ENCODE results near the gene FBXO8.
A peak's percentile ranks its signal among the peaks of the same experiment; 100 is the strongest.
"Not testable (repeated sequence)": the region's sequence is repeated elsewhere in the genome, so short reads cannot be mapped to it uniquely, and the experiment has no call there.

The FBXO8 gene

DNA sequence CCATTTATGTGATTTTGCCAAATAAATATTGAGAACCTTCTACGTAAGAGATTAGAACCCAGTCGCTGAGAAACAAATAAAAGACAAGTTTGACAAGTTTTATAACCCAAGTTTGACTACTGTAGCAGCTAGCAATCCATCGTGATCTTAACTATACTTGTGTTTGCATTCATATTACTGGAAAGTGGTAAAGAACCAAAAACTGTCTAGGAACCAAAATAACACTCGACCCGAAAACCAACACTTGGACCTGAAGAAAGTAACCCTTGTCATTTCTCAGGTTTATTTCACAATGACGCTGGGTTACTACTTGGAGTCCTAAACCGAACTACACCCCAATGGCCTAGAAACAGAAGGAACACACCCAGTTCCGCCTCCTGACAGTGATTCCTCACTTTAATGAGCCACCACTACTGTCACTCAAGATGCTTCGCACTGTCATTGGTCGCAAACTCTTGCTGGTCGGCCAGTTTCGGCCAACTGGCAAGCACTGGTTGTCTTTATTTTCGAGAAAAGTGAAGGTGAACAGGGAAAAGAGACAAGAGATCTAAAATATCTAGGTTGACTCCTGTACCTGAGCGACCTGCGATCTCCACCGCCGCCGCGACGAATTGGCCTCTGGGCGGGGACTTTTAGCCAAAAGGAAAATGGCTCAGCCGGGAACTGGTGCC is 496 bp downstream of the FBXO8 start:
- DNase-seq (ENCODE audit: low spot score): peak; percentile 90

DNA sequence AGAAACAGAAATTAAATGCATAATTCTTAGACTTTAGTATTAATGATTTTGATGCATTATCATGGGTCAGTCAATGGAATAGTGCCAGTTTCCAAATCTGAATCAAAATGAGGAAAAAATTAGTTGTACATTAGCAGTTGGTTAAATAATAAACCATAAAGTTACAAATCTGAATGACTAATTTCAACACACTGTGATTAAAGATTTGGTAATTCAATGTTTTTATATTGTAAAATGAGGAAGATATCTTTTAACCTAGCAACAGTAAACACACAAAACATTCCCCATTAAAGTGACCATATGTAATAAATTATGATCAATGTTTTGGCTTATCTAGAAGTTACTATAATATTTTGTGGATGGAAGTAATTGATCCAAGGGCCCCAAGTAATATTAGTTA is 1.6 kb downstream of the FBXO8 start:
- no peak for DNase-seq (ENCODE audit: low spot score)

DNA sequence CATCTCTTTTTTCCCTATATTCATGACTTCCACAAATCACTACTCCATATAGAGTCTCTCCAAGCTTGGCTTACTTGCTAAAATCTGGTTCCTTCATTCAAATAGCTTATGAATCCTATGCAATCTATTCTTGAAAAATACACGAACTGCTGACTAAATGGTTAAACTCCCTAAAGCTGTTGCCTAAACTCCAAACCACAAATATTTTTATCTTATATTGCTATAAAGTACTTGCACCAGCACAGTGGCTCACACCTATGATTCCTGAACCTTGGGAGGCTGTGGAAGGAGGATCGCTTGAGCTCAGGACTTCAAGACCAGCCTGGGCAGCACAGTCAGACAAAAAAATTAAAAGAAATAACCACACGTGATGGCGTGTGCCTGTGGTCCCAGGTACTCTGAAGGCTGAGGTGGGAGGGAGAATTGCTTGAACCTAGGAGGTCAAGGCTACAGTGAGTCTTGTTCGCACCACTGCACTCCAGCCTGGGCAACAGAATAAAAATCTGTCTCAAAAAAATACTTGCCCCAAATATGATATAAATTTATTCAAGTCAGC is 2.2 kb downstream of the FBXO8 start:
- no peak for DNase-seq (ENCODE audit: low spot score)

DNA sequence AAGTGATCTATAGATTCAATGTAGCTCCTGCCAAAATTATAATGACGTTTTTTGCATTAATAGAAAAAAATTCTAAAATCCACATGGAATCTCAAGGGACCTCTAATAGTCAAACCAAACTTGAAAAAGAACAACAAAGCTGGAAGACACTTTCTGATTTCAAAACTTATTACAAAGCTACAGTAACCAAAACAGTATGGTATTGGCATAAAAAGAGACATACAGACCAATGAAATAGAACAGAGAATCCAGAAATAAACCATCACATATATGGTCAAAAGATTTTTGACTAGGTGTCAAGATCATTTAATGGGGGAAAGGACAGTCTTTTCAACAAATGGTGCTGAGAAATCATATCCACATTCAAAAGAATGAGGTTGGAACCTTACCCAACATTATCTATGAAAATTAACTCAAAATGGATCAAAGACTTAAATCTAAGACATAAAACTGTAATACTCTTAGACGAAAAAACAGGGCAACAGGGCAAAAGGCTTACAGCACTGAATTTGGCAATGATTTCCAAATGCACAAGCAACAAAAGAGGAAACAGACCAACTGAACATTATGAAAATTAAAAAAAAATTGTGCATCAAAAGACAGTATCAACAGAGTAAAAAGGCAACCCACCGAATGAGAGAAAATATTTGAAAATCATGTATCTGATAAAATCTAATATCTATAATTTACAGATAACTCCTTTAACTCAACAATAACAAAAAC is 3.9 kb downstream of the FBXO8 start:
- no peak for DNase-seq (ENCODE audit: low spot score)

DNA sequence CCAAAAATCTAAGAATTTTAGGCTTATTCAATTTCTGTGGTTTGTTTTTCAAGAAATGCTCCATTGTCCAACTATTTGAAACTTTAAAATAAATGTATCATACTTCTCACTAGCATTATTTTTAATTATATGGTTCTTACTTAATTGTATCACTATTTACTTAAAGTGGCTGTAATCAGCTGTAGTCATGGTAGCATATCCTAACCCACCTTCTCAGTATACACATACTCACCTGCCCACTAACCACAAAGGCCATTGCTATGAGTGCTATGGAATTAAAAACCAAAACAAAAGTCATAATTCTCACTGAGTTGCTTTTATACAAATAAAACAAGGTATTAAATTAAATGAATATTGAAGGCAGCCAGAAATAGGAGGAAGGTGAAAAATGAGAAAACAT is 5.0 kb downstream of the FBXO8 start:
- DNase-seq (ENCODE audit: low spot score): no peak

DNA sequence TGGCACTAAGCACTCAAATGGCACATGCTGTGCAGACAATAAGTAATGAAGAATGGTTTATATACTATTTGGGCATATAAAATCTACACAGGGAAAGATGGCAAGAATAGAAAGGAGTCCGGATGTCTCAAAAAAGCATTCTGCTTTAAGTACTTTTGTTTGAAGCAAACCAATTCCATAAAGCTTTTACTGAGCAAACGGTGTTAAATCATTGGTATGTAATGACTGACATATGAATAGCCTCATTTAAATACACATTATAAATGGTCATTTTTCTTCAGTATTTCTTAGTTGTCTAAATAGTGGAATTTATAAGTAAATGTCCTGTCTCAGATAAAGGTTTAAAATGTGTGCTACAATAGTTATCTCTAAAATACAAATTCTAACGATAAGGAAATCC is 6.0 kb downstream of the FBXO8 start:
- no peak for DNase-seq (ENCODE audit: low spot score)

DNA sequence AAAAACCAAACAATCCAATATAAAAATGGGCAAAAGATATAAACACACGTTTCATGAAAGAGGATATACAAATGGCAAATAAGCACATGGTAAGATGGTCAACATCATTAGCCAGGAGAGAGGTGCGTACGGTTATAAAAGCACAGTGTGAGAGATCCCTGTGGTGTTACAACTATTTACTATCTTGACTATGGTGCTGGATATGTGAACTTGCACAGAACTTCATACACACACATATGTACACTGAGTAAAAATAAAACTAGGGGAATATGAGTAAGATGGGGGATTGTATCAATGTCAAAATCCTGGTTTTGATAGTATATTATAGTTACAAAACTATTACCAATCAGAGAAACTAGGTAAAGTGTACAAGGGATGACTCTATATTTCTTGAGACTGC is 8.4 kb downstream of the FBXO8 start:
- no peak for DNase-seq (ENCODE audit: low spot score)

DNA sequence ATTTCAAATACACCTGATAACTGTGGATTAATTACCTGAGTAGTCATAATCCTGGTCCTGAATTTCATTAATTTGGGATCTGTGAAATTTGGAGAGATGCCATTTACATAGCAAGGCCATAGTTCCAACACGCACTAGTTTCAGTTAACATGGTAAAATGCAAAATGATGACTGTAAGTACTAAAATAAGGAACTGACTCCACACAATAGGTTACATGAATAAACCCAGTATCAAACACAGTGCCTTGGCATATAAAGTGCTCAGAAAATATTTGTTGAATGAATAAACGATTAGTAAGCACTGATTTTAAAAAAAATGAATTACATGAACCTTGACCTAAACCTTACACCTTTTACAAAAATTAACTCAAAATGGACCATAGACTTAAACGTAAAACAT is 9.0 kb downstream of the FBXO8 start:
- DNase-seq (ENCODE audit: low spot score): no peak

DNA sequence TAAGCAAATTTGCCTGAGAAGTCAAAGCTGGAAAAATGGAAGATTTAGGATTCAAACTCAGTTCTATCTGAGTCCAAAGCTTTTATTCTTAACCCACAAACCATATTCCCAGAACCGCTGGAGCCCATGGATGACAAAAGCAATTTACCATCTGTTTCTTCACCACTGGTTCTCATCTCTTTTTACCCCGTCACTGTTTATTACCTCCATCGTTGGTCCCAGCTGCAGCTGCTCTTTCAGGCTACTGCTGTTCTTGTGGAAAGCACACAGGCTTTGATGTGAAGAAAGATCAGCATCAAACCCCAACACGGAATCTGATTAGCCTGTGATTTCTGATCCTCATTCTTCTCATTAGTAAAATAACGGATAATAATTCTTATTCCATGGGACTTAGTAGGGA is 9.5 kb downstream of the FBXO8 start:
- no peak for DNase-seq (ENCODE audit: low spot score)

DNA sequence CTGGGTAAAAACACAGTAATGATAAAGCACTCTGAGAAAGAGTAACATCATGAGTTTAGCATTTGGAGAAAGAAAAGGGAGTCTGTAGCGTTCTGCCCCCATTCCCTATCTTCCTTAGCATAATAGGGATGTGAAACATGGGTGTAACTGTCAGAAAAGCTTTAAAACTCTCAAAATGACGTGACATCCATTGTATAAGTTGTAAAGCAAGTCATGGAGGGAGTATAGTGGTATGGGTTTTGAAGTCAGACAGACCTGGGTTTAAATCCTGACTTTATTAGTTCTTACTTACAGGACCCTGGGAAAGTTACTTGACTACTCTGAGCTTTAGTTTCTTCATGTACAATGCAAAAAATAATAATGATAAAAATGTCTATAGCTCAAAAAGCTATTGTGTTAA is 17.1 kb downstream of the FBXO8 start:
- DNase-seq (ENCODE audit: low spot score): no peak

DNA sequence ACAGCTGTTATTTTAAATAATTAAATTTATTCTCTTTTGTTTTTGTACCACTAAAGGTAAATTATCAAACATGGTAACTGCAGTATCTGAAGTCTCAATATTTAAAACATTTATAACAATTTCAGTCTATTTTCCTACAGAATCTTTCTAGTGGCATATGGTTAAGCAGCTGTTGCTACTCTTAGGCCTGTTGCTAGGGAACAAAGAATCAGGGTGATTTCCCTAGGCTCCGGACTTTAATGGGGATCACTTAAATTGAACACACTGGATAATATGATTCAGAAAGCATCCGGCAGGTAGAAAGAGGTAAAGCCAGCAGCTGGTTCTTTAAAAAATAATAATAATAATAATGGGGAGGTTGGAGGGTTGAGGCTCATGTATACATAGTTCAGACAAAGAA is 17.6 kb downstream of the FBXO8 start:
- DNase-seq (ENCODE audit: low spot score): no peak

DNA sequence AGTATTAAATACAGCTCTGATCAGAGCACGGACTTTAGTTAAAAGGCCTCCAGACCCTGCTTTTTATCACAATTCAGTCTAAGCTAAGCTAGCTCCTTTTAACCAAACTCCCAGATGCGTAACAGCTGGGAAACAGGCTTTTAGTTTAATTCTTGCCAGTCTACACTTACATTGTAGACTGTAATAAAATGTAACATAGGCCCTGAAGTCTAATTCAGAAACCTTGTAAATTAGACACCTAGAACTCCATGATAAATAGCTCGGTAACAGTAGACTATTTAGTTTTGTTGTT is 20.1 kb downstream of the FBXO8 start:
- DNase-seq (ENCODE audit: low spot score): no peak

DNA sequence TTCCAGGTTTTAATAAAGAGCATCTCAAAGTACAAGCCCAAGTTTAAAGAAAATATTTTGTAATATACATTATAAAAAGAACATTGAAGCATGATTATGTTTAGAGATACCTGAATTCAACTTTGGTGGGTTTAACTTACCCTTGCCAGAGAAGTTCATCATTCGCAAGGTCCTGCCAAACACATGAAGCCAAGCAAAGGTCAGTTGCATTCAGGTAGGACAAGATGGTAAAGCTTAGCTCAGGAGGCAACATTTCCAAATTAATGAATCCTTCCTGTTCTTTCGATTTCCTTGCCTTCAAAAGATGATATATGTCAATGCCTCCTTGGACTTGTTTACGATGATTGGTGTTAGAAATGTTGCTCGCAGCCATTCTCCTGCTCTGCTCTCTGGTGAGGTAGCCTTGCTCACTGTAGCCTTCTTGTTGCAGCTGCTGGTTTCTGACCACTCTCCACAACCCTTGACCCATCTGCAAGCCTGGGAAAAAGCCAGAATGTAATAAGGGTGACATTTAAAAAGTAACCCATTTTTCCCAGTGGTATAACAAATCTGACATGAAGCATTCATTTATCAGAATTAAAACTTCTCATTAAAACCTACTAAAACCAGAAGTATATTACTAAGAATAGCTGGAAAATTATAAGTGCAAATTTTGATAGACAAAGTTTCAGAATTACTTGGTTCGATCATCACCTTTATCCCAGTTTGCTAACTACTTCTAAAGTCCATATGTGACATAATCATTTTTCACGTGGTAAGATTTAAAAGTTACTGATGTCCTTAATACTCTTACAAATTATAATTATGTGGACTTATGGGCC is 20.6 kb downstream of the FBXO8 start:
- no peak for DNase-seq (ENCODE audit: low spot score)

DNA sequence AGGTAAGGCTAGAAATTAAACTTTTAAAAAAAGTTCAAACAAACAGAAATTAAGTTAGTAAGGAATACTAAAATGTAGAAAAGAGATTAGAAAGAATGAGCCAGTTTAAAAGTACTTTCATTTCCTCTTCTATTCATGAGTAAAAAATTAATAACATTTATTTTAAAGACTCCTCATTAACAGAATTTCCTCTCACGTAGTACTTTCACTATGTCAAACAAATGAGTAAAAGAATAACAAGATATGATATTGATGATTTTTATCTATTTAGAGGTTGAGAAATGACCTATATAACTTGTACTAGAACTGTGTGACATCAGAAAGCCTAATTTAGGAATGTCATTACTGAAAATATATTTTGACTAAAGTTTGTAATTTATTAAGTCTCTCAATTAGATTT is 22.0 kb downstream of the FBXO8 start:
- not testable (repeated sequence) for DNase-seq (ENCODE audit: low spot score)

DNA sequence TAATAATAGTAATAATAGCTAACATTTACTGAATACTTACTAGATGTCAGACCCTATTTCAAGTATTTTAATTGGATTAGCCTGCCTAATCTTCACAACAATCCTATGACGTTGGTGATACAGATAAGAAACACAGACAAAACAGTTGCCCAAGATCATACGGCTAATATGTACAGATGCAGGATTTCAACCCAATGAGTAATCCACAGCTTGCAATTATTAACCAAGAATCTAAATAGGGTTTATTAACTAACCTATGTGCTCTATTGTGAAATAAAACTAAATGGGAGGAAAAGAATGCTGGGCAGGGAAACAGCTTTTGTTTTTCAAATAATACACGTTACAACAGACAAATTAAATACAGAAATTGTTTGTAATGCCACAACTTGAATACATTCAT is 23.4 kb downstream of the FBXO8 start:
- DNase-seq (ENCODE audit: low spot score): no peak

DNA sequence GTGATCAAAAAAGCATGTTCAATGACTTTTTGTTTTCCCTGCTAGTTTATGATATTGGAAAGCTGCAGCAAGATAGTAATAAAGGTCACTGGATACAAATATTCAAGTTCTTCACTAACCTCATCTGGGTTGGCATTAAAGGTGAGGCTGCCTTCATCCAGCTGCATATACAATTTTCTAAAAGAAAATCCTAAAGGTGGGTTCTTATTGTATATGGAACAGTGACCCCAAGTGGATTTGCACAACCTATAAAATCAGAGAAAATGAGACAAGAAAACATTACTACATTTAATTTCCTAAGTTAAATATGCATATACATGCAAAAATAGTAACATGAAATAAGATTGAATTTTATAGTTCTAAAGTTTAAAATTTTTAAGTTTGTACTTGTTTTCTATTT is 23.9 kb downstream of the FBXO8 start:
- DNase-seq (ENCODE audit: low spot score): no peak

DNA sequence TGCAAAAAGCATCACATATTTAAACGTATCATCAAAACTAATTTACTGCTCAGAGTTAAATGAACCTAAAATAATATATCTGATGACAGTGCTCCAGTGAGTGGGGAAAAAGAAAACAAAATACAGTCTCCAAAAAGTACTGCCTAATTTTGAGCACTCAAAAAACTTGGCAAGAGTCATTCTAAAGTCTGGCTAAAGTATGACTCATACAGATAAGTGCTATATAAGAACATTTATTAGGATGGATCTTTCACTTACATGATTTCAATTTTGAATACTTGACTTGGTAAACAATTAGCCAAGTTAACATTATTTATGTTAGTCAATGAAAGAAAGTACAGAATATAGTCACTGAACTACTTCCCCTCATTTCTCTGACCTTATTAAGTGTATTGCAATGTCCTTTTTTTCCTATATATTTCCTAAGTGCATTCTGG is 27.2 kb downstream of the FBXO8 start:
- DNase-seq (ENCODE audit: low spot score): no peak

DNA sequence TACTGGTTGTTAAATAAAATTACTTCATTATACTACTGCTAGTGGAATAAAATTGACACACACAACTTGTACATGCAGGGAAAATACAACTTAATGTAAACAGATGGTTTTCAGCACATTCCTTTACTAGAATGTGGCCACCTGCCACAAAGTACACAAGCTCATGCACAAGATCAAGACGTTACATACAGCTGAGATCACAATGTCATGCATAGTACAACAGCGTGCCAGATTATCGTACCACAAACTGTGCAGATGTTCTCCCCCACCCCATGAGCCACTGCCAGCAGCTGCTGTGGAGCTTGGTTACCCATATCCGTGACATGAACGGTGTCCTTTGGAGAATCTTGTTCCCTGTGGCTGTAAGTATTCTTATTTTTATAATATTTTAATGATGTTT is 27.7 kb downstream of the FBXO8 start:
- DNase-seq (ENCODE audit: low spot score): no peak

DNA sequence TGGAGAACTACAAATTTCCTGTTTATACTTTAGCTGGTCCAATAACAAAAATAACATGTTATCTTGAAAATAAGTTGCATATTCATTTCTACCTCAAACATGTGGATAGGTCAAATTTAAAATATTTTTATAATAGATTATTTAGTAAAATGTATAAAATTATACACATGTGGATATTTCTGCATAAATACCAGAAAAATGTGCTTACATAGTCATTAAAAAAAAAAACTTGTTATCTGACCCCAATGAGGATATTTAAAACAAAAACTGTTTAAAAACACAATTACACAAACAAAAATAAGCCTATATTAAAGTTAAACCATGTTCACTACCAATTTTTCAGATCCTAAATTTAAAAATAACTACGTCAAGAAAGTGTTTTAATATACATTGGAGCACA is 28.1 kb downstream of the FBXO8 start:
- no peak for DNase-seq (ENCODE audit: low spot score)

DNA sequence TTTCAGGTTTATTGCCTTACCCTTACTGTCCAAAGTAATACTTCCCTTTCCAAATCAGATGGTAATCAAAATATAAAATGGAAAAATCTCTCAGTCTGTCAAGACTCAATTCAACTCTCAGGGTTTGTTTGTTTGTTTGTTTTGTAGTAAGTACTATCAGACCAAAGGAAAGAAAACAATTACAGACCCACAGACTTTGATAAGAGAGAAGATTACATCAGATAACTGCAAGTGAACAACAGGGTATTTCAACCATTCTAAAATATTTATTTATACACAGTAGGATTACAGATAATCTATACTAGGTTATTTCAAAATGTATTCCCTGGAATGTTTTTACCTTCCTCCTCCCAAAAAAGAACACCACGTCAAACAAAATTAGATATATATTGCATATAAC is 28.9 kb downstream of the FBXO8 start:
- DNase-seq (ENCODE audit: low spot score): no peak

DNA sequence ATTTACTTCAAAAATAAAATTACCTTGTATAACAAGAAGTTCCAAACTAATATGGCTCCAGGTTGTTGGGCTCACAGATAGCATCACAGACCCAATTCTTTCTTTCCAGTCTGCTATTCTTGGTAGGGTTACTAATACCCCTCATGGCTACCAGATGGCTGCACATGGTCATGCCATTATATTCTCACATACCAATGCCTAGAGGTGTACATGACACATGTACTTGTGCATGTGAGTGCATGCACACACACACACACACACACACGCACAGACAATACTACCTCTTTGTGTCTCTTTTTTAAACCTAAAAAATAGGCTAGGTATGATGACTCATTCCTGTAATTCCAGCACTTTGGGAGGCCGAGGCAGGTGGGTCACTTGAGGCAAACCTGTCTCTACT is 31.1 kb downstream of the FBXO8 start:
- no peak for DNase-seq (ENCODE audit: low spot score)

DNA sequence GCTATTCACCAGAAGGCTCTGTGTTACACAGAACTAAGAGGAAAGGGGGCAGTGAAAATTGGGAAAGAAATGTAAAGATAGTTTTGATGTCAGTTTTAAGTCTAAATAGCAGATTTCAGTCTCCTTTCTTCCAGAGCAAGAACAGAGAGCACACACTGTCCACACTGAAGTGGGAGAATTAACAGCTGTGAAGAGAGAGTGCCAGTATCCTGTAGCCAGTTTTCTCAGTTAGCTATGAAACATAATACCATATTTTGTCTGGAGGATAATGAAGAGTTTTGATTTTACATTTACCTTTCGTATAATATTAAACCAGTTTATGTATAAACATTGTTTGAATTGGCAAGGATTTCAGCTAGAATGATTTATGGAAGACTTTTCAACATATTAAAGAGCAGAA is 35.1 kb downstream of the FBXO8 start:
- no peak for DNase-seq (ENCODE audit: low spot score)

DNA sequence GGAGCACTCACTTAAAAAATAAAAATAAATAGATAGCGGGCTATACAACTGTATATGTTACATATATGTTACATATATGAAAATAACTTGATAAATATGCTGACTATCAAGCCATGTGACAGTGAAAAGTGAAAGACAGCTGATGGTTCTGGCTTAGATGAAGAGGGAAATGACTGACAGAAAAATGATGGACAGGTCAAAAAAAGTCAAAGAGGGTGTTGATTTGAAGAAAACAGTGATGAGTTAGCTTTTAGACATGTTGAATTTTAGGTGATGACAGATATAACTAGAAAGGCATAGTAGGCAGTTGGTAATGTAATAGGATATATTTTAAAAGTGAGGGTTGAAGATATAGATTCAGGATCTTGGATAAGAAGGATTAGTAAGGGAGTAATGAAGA is 37.8 kb downstream of the FBXO8 start:
- no peak for DNase-seq (ENCODE audit: low spot score)

Measured in activated CD4-positive, alpha-beta T cell treated with anti-CD3 and anti-CD28 coated beads, Interleukin-2, Interleukin-4, amounts not matched to agents 100 ng/mL and 50 ng/mL, durations not matched to agents 16 hours and 8 hours (primary cell).